NCI-H1092 treated with DMSO at 0.1 percent for 48 hours (cell line): ENCODE results near the gene JAZF1.

ENCODE experiments used
- DNase-seq: peaks from one replicate; lab custom pipeline; 2025; lab: John Stamatoyannopoulos, UW

JAZF1 gene

GRCh38 chr7:28165961-28166955 is 14.3 kb downstream of the JAZF1 start:
- no peak for DNase-seq

GRCh38 chr7:28165261-28165660 is 15.3 kb downstream of the JAZF1 start:
- no peak for DNase-seq

DNA sequence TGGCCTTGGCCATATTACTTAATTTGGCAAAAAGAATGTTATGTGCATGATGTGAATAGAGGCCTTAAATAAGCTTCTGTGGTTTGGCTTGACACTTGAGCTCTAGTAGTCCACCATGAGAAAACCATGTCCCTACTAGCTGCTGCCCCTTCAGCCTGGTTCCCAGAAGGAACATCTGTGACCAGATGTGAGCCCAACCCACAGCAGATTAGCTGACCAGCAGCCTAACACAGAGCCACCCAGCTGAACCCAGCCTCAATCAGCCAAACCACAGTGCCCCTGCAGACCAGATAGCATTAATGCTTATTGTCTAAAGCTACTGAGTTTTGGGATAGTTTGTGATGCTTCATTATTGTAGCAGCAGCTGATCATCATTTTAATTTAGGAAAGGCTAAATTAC is 16.6 kb downstream of the JAZF1 start:
- DNase-seq: no peak

GRCh38 chr7:28161331-28161730 is 19.3 kb downstream of the JAZF1 start:
- DNase-seq: no peak

GRCh38 chr7:28160551-28160991 is 20.0 kb downstream of the JAZF1 start:
- no peak for DNase-seq

DNA sequence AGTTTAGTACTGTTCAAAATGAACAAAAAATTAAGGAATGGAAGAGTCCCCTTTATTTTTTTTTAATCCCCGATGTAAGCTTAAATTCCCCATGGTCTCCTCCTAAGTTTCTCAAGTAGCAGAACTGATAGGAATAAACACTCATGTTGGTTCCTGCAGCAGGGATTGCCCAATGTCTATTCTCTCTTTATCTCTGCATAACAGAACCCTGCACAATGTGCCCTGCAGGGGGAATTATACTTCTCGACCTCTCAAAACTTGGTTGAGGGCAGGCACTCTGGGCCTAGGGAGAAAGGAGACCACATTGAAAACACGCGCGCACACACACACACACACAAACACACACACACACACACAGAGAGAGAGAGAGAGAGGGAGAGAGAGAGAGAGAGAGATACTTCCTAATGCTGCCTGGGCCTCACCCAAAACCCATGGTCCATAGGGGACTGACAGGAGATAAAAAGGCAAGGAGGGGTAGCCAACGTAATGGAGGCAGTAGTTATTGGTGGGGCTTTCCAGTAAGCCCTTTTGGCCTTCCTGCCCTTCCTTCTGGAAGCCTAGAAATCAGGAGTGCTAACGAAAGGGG is 22.7 kb downstream of the JAZF1 start:
- no peak for DNase-seq

DNA sequence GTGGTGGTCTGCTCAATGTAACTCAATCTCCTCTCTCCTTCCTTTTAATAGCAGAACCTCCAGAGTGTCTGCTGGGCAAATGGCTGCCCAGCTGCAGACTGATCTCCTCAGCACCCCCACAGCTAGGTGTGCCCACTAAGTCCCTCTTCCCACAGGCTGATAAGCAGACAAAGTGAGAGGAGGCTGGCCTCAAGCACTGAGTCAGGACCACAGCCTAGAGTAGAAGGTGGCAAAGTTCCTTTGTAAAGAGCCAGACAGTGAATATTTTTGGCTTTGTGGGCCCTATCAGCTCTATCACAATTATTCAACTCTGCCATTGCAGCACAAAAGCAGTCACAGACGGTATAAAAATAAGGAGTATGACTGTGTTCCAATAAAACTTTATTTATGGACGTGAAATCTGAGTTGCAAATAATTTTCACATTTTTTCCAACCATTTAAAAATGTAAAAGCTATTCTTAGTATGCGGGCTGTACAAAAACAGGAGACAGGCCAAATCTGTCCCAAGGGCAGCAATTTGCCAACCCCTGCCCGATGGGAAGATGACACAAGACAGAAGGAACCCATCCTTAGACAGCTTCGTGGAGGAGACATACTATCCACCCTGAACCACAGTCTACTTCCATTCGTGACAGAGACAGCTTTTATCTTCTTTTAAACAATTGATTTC is 23.4 kb downstream of the JAZF1 start:
- no peak for DNase-seq

DNA sequence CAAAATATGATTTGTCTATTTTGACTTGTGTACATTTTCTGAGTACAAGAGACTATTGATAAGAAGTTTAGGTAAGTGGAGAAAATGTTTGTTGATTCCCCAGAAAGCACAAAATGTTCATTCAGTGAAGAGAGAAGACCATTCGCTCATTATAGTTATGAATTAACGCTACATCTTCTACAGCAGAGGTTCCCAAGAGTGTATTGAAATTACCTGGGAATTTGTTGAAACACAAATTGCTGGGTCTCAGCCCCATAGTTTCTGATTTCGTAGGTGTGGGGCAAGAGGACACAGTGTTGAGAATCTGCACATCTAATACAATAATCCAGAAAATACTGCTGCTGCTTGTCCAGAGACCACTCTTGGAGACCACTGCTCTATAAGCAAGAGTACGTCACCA is 24.2 kb downstream of the JAZF1 start:
- DNase-seq: no peak

DNA sequence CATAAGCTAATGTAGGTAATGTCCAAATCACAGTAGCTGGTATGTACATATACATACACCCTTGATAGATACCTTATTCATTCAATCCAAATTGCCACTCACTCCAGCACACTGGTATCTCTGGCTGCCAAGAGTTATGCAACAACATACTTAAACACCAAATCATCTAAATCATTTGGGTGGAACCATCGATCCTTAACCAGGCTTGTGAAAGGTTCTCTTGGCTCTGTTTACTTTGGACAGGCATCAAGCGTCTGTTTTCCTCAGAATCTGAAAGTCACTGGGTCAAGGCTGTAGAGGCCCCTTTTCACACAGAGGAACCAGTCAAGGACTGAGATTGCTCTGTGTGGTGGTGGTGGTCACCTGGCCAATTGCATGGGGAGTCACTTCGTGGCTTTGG is 24.6 kb downstream of the JAZF1 start:
- peak; percentile 36 for DNase-seq

DNA sequence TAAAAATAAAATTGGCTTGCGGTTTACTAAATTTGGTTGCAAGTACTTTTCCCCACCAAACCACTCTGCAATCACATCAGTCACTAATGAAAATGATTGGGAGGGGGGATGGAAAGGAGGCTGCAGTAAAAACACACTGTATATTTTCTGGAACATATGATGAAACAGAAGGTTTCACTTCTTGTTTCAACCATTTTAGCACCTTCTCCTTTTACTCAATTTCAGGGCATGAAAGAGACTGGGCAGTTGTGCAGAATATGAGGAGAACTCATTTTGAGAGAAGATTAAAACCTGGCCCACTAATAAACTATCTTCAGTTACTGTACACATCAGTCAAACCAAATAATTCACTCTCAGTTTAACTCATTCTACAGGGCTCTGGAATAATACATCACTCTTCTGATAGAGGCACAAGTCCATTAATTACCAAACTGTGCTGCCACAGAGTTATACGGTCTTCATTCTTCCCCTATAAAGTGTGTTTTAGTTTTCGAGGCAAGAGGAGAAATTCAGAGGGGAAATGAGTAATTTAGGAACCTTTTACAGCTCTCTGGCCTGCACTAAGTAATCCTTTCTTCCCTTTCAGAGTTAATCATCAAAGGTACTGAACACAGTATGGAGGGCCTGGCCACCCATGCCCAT is 25.5 kb downstream of the JAZF1 start:
- DNase-seq: no peak

GRCh38 chr7:28152594-28152993 is 28.0 kb downstream of the JAZF1 start:
- no peak for DNase-seq

DNA sequence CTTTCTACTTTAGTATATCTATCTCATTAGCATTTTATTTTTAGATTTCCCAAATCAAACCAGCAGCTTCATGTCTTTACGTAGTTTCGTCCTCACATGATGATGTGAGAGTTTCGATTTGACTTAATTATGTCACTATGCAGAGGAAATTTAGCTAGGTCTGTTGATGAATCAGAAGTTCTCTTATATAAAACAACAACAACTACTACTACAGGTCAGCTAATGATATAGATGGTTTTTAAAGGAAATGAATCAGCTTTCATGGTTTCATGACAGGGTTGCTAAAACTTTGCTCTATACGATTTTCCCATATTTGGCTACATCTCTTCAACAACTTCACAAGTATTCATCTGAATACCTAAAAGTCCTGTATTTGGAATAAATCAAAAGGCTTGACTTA is 28.6 kb downstream of the JAZF1 start:
- DNase-seq: no peak

GRCh38 chr7:28149291-28150101 is 31.1 kb downstream of the JAZF1 start:
- no peak for DNase-seq

DNA sequence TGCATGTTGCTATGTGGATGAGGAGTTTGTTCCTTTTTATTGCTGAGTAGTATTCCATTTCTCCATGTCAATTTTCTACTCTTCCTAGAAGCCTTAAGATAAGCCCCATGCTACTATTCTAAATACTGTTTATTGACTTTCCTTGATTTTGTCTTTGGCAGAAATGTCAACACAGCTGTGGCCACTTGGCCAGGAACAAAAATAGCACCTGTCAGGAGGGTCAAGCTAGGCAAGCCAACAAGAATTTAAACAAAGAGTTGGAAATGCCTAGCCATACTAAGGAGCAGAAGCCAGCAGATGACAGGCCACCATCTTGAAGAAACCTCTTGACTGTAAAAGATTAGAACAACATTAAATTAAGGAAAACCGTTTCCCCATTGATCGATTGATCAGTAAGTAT is 34.7 kb downstream of the JAZF1 start:
- no peak for DNase-seq

DNA sequence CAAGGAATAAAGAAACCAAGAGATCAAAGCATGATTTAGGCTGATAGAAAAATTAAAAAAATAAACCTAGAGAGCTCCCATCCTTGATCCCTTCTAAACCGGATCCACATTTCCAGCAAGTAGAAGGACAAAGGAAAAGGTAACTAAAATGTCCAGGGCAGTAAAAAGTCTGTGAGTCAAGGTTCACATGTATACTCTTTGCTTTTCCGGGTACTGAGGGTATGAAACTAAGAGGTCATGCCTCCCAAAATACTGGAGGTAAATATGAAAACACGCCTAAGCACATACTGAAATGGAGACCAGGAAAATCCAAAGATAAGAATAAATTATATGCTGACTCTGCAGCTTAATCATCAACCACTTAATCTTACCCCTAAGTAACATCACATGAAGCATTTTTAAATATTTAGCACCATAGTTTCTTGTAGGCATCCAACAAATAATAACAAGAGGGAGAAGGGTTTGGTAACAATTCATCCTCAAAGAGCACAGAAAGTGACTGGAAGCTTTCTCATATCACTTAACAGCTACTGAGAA is 35.4 kb downstream of the JAZF1 start:
- no peak for DNase-seq

- peak; percentile 28 for DNase-seq
These were observed 36.3 kb downstream of the JAZF1 start for GRCh38 chr7:28144266-28144665.

- no peak for DNase-seq
These were observed 37.9 kb downstream of the JAZF1 start for GRCh38 chr7:28142650-28143049.

- no peak for DNase-seq
These were observed 39.6 kb downstream of the JAZF1 start for GRCh38 chr7:28140979-28141378.

DNA sequence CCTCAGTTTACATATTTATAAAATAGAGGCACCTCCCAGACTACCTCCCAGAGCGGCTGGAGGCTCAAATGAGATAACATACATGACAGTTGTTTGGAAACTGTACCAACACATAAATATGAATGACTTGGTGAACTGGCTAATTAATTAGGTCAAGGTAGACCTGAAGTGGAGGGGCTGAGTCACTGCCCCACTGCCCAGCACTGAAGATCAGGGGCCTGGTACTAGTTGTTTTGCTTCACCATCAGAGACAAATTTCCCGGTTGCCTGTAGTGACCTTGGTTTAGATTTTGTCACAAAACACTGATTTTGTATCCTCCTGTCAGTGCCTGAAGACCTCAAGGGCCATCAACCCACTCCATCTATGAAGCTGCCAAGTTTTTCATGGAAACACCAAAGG is 41.8 kb downstream of the JAZF1 start:
- no peak for DNase-seq

DNA sequence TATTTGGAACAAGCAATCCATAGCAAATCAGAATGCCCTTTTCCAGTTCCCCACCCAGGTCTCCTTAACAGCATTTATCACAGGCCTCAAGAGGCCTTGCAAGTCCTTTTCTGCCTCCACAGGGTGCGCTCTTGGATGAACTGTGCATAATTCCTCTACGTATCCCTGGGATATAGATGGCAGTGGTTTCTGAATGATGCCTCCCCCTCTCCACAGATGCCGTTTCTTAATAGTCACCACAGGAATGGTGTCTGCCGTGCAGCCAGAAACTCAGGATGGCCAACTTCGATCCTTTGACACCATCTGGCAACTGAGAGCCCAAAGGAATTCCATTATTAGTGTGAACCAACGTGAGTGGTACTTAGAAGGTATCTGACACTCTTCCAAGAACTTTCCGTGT is 43.1 kb downstream of the JAZF1 start:
- no peak for DNase-seq

- DNase-seq: no peak
These were observed 43.7 kb downstream of the JAZF1 start for GRCh38 chr7:28136885-28137284.
